GM06990 (cell line): ENCODE data around the gene SDHAF1.
A peak's percentile ranks its signal among the peaks of the same experiment; 100 is the strongest.

Source experiments
- DNase-seq: peaks from one replicate; pipeline ENCODE4 v3.0.0-alpha.2; 2011; ENCODE audit not compliant: insufficient read length; ENCODE audit errors: extremely low read depth
- H3K27me3 ChIP-seq: replicated peaks from 2 replicates; pipeline ENCODE4 v1.6.0; 2011; ENCODE audit warnings: low read length; ENCODE audit not compliant: control insufficient read depth, insufficient read depth
- H3K36me3 ChIP-seq: 2 replicates; pipeline ENCODE4 v1.5.1; 2011; ENCODE audit warnings: low read length; ENCODE audit not compliant: control insufficient read depth, insufficient read depth
- H3K4me3 ChIP-seq: replicated peaks from 2 replicates; pipeline ENCODE4 v1.5.1; 2011; ENCODE audit warnings: low read depth, mild to moderate bottlenecking, control low read depth, low read length
- CTCF ChIP-seq: IDR thresholded peaks from 2 replicates; pipeline ENCODE4 v1.5.1; 2011; ENCODE audit warnings: low read length, control low read depth, mild to moderate bottlenecking, inconsistent platforms; ENCODE audit not compliant: insufficient read depth, poor library complexity, severe bottlenecking

The SDHAF1 gene

GRCh38 chr19:36008336-36008978 lies 13.5 kb downstream of the SDHAF1 start, which contains the start of gene SYNE4:
SYNE4 (minus strand) TSS chr19:36008813; CDS start chr19:36008681, 132 bp downstream.
- TF ChIP-seq CTCF: no peak
- H3K27me3 ChIP-seq: no peaks in the 10 kb centered on the region
- no peak for DNase-seq
- peak within 1 kb of the TSS; percentile 6 for H3K4me3 ChIP-seq
- peaks cover 4% of the 10 kb centered on the region for H3K36me3 ChIP-seq

- H3K4me3 ChIP-seq: no peak overlapping the region; the same call in none of the 2 replicates
Measured at GRCh38 chr19:36009220-36009619, 14.2 kb downstream of the SDHAF1 start.

GRCh38 chr19:36009633-36010379 lies 14.8 kb downstream of the SDHAF1 start:
- no peaks in the 10 kb centered on the region for H3K27me3 ChIP-seq
- peaks cover 3% of the 10 kb centered on the region for H3K36me3 ChIP-seq
- TF ChIP-seq CTCF: no peak
- H3K4me3 ChIP-seq: no peak overlapping the region; the same call in 1 of the 2 replicates
- no peak for DNase-seq

More at GRCh38 chr19:36009220-36009619, 14.2 kb downstream of the SDHAF1 start:
- peak; percentile 59 for DNase-seq
- TF ChIP-seq CTCF: no peak
- Histone ChIP-seq H3K27me3 (no peaks in the 10 kb centered on the region), H3K36me3 (peaks cover 3% of the 10 kb centered on the region)

- peaks cover 3% of the 10 kb centered on the region for H3K36me3 ChIP-seq
- DNase-seq: no peak
- H3K4me3 ChIP-seq: no peak overlapping the region
- no peak for TF ChIP-seq CTCF
- no peaks in the 10 kb centered on the region for H3K27me3 ChIP-seq
Measured at GRCh38 chr19:36010402-36010801, 15.4 kb downstream of the SDHAF1 start.

GRCh38 chr19:36013280-36014011 lies 18.5 kb downstream of the SDHAF1 start:
- no peak for DNase-seq
- no peaks in the 10 kb centered on the region for H3K27me3 ChIP-seq
- no peak for TF ChIP-seq CTCF

More at GRCh38 chr19:36013280-36014011, 18.5 kb downstream of the SDHAF1 start:
- H3K36me3 ChIP-seq: peaks cover 8% of the 10 kb centered on the region
- H3K4me3 ChIP-seq: peak overlapping the region; percentile 89
